Measurements from ENCODE around the gene H3-3A. TPM values are rescaled to one million over a fixed set of nuclear protein-coding genes. Genes with fewer than 3 reads are reported as not detected.
A peak's percentile ranks its signal among the peaks of the same experiment; 100 is the strongest.

The H3-3A gene
- 1,000 to 10,000 TPM; 1,290 to 1,416 (median 1,354) TPM for polyA plus RNA-seq (ENCODE audit: insufficient read length in 3 of 3)

DNA sequence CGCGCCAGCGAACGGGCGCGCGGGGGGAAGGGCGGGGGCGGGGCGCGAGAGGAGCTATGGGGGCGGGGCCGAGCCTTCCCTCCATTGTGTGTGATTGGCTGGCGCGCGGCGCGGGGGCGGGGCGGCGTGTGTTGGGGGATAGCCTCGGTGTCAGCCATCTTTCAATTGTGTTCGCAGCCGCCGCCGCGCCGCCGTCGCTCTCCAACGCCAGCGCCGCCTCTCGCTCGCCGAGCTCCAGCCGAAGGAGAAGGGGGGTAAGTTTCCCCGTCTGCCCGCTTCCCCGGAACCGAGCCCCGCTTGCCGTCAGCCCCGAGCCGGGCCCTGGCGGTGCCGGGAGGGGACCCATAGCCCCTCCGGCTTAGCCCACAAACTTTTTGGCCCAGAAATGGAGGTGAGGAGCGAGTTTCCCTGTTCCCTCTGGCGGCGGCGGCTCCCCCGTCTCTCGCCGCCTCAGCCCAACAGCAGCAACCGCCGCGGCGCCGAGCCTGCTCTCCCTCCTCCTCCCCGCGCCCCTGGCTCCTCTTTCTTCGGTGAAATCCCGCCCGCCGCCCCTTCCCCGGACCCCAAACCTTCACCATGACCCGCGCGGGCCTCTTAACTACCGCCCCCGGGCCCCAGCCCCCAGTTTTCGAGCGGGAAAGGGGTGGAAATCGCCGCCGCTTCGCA, at the start of gene H3-3A:
TSS of gene H3-3A (plus strand) at position 159 of the 666 bp plus-strand sequence. CDS start 1,636 bp downstream, outside the sequence.
- DNase-seq (ENCODE audit: low read depth in 3 of 3, low spot score in 2 of 3), result peak; percentile 68 to 88 (median 82)

DNA sequence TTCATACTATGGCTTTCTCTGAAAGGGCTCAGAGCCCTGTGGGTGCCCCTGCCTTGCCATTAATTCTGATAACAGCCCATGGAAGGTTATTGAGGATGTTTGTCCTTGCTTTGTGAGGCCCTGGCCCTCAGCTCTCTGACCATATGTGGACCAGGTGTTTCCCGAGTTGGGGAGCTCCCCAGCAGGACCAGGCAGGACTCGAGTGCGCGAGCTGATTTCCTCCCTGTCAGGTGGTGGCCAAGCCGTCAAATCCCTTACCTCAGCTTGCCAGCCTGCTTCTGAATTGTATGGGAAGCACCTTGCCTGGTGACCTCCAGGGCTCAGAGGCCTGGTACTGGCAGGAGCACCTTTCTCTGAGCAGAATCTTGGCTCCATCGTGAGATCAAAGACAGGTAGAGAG, 45.4 kb upstream of the H3-3A start:
- no peak for DNase-seq (ENCODE audit: low read depth in 3 of 3, low spot score in 2 of 3)

DNA sequence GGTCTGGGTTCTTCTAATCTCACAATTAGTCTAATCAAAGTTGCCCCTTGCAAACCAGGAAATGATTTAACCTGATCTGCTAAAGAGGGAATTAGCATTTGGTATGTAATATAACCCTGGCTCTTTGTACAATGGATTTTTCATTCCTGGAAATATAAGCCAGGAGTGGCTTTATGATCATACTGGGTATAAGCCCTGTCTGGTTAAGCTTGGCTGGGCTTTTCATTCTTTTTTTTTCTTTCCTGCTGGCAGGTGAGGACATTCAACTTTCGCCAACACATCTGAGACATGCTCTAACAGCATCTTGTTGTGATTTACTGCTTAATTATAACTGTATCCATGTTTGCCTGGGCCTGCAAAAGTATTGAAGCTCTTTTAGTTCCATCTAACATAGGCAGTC, 42.9 kb upstream of the H3-3A start:
- DNase-seq (ENCODE audit: low read depth in 3 of 3, low spot score in 2 of 3), result no peak

DNA sequence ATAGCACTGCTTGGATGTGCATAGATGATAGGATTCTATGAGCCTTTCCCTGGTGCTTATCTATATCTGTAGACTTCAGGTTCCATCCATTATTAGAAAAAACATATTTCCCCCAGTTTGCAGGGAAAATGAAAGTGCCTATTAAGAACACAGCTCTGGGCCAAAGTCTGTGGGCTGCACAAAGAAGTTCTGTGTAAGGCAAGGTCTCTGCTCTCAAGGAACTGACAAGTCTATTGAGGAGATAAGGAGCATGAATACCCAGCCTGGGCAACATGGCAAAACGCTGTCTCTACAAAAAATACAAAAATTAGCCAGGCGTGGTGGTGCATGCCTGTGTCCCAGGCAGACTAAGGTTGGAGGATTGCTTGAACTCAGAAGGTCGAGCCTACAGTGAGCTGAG, 41.1 kb upstream of the H3-3A start:
- DNase-seq (ENCODE audit: low read depth in 3 of 3, low spot score in 2 of 3), result no peak

DNA sequence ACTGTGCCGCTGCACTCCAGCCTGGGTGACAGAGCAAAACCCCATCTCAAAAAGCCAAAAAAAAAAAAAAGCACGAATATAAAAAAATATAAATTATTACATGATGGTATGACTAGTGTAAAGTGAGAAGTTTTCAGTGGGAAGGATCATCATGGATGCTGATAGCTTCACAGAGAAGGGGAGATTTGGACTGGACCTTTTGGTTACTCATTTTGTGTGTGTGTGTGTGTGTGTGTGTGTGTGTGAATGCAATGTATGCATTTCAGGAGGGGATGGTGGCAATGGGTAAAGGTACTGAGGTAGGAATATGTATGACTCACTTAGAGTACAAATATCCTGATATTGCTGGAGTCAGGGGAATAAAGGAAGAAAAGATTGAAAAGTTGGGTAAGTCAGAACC, 40.7 kb upstream of the H3-3A start:
- no peak for DNase-seq (ENCODE audit: low read depth in 3 of 3, low spot score in 2 of 3)

DNA sequence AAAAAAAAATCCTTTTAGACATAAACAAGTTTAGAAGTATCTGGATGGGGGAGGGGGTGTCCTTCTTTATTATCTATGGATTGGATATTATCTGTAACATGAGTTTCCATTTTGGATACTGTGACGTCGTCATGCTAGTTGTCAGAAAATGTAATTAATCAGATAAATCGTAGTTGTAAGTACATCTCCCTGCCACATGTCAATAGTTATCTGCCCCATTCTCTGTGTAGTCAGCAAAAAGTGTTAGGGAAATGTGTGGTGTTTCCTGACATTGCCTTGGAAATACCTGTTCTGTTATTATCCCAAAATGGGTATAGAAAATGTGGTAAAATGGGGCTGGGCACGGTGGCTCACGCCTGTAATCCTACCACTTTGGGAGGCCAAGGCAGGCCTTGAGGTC, 38.8 kb upstream of the H3-3A start:
- no peak for DNase-seq (ENCODE audit: low read depth in 3 of 3, low spot score in 2 of 3)

DNA sequence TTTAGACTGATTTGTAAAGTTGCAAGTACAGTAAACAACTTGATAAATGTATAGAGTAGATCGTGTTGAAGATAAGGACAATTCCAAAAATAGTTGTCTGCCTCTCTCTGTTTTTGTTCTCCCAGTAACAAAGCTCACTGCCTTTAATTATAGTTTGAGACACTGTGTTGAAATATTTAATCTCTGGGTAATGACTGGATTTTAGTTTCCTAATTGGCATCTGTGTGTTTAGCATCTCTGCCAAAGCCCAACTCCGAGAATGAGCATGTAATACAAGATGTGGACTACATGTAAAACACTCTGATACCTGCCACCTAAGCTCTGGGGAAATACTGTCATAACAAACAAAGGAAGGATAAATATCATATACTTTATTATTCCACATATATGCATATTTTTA, 35.7 kb upstream of the H3-3A start:
- no peak for DNase-seq (ENCODE audit: low read depth in 3 of 3, low spot score in 2 of 3)

DNA sequence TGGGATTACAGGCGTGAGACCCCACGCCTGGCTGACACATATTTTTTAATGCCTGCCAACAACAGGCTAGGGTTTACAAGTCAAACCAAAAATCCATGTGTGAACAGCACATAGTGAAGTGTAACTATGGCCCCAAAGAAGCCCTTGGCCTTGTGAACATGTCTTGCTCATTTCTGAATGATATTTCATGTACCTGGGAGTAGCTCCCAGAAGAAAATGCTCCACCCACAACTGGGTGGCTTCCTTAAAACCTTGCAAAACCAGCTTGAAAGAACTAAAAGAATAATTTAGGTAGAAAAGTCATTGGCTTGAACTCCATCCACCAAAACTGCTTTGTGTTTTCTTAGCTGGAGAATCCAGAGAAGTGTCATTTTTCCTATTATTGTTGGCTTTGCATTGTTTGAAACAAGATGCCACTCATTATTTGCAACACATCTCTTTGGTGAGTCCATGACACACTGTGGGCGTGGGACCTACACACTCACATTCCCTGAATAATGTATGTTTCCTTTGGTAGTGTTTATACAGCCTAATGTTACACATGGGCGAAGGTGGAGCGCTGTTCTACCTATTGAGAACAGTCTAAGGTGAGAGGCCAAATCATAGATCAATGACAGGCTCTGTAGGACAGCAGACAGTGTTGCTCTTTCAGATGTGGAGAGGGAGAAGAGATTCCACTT, 34.8 kb upstream of the H3-3A start:
- DNase-seq (ENCODE audit: low read depth in 3 of 3, low spot score in 2 of 3), result no peak

DNA sequence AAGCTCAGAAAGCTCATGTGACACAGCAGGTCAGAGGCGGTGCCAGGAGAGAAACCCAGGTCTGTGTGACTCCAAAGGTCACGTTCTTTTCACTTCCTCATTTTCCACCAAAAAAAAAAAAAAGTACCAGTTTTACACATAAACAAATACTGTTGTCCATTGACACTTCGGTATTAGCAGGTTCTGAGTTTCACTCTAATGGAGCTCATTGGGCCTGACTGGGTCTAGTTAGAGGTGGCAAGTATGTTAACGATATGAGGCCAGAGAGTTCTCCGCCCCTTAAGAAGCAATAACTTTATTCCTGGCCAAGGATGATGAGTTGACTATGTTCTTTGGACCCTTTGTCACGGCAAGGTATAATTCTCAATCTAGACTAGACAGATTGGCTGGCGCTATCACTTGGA, 33.4 kb upstream of the H3-3A start:
- no peak for DNase-seq (ENCODE audit: low read depth in 3 of 3, low spot score in 2 of 3)

DNA sequence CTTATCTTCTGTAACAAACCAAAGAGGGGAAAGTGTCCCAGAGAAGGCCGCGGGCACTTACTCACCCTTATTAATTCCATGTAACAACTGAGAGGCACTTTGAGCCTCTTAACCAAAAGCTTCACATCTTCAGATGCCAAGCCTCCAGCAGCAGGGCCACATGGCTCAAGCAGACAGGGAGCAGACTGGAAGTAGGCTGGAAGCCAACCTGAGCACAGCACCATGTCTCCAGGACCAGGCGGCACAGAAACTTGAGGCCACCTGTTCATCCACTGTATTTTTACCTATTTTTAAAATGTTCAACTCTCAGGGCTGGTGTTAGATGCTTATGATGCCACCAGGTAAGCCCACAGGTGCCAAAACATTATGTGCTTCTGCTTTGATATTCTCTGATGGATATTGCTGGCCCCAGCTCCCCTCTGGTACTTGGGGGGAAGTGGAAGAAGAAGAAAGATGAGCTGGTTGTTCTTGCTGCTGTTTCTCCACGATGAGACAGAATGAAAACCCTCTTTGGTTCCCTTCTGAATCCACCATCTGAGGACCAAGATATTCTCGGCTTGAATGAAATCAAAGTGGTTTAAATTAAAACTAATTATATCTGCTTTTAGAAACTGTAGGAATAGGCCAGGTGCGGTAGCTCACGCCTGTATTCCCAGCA, 32.8 kb upstream of the H3-3A start:
- no peak for DNase-seq (ENCODE audit: low read depth in 3 of 3, low spot score in 2 of 3)

DNA sequence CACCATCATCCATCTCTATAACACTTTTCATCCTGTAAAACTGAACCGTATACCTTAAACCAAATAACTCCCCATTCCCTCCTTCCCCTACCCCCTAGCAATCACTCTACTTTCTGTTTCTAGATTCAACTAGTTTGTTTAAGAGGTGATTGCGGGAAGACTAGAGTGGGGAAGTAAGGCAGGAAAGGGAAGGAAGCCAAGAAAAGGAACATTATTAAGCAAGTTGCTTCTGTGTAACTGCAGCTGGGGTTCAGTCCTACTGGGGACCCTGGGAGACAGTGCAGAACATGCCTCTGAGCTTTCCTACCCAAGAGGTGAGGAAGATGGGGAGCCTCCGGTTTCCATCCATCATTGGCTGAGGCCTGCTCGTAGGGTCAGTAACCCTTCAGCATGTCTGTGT, 28.9 kb upstream of the H3-3A start:
- no peak for DNase-seq (ENCODE audit: low read depth in 3 of 3, low spot score in 2 of 3)

DNA sequence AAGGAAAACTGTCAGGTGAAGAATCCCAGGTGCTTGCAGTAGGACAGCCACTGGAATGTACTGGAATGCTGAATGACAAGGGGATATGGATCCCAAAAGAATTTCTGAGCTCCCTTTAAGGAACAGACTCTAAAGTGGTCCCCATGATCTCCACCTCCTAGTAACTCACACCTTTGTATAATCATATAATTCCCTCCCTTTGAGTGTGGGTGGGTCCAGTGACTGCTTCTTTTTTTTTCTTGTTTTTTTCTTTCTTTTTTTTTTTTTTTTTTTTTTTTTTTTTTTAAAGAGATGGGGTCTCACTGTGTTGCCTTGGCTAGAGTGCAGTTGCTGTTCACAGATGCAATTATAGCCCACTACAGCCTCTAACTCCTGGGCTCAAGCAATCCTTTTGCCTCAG, 28.5 kb upstream of the H3-3A start:
- no peak for DNase-seq (ENCODE audit: low read depth in 3 of 3, low spot score in 2 of 3)

DNA sequence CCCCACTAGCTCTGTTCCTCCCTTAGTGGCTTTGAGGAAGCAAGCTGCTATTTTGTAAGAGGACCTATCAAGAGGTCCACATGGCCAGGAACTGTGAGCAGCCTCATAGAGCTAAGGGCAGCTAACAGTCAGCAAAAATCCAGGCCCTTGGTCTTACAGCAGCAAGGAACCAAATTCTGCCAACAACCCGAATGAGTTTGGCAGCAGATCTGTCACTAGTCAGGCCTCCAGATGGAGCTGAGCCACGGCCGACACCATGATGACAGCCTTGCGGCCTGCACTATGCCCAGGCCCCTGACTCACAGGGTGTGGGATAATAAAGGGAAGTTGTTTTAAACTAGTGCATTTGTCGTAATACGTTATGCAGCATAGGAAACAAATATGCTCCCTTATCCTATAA, 28.0 kb upstream of the H3-3A start:
- no peak for DNase-seq (ENCODE audit: low read depth in 3 of 3, low spot score in 2 of 3)

DNA sequence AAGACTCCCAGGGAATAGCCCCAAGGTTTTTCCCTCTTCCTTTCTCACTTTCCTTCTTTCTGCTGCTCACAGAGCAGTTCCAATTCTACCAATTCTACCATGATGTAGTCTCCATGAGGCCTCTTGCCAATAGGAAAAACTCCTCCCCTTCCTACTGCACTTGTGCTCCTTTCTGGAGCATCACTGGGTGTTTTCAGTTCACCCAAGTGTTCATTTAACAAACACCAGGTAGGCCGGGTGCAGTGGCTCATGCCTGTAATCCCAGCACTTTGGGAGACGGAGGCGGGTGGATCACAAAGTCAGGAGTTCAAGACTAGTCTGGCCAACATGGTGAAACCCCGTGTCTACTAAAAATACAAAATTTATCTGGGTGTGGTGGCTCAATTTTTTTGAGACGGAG, 26.6 kb upstream of the H3-3A start:
- no peak for DNase-seq (ENCODE audit: low read depth in 3 of 3, low spot score in 2 of 3)

DNA sequence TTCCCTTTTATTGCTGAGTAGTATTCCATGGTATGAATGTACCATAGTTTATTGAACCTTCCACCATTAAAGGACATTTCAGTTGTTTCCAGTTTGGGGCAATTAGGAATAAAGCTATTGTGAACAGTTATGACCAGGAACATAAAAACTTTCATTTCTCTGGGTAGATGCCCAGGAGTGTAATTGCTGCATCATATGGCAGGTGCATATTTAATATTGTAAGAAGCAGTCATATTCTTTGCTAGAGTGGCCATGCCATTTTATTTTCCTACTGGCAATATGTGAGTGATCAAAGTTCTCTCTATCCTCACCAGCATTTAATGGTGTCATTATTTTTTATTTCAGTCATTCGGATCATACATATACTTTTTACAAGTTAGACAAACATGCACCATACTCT, 23.9 kb upstream of the H3-3A start:
- DNase-seq (ENCODE audit: low read depth in 3 of 3, low spot score in 2 of 3), result no peak

DNA sequence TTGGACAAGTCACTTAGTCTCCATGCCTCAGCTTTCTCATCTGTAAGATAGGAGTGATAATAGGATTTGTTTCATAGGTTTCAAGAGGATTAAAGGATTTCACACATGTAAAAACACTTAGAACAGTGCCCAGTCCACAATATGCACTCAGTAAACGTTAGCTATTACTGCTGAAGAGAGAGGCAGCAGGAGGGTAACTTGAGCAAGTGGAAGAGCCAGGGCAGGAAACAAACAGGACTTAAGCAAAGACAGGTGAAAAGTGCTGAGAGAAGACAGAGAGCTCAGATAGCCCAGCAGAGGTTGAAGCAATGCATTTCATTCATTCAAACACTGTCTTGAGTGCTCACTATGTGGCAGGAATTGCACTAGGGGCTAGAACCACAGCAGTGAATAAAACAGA, 21.1 kb upstream of the H3-3A start:
- no peak for DNase-seq (ENCODE audit: low read depth in 3 of 3, low spot score in 2 of 3)

DNA sequence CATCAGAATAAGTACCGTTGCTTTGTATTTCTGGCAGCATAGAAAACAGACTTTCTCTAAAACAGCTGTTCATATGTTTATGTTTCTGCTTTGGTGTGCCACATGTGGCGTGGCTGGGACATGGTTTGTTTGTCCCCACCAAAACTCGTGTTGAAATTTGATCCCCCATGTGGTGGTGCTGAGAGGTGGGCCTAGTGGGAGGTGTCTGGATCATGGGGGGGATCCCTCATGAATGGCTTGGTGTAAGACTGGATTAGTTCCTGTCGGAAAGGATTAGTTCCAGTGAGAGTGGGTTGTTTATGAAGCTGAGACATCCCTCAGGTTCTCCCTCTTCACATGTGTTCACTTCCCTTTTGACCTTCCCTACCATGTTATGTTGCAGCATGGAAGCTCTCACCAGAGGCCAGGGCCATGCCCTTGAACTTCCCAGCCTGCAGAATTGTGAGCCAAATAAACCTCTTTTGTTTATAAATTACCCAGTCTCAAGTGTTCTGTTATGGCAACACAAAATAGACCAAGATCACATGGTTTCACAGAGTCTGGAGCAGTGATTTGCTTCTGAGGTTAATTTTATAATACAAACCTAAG, 17.9 kb upstream of the H3-3A start:
- no peak for DNase-seq (ENCODE audit: low read depth in 3 of 3, low spot score in 2 of 3)

DNA sequence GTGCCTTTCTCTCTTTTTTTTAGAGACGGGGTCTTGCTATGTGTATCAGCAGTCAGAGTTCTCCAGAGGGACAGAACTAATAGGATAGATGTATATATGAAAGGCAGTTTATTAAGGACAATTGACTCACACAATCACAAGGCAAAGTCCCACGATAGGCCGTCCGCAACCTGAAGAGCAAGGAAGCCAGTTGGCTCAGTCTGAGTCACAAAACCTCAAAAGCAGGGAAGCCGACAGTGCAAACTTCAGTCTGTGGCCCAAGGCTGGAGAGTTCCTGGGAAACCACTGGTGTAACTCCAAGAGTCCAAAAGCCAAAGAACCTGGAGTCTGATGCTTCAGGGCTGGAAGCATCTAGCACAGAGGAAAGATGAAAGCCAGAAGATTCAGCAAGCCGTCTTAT, 16.3 kb upstream of the H3-3A start:
- no peak for DNase-seq (ENCODE audit: low read depth in 3 of 3, low spot score in 2 of 3)

DNA sequence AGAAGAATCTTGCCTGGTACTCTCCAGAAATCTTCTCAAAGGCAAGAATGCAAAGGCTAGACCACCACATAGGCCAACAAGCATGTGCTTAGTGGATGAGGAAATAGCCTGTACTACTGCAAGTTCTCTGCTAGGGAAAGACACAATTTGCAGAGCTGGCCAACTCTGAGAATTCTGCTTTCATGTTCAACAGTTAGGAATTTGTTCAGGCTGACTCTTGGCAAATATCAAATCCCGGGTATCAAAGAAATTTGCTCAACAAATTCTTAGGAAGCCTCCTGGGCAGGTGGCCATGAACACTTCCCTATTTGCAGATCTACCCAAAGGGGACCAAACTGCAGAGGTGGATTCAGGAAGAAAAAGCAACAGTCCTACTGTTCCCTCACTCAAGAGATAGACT, 15.0 kb upstream of the H3-3A start:
- no peak for DNase-seq (ENCODE audit: low read depth in 3 of 3, low spot score in 2 of 3)

DNA sequence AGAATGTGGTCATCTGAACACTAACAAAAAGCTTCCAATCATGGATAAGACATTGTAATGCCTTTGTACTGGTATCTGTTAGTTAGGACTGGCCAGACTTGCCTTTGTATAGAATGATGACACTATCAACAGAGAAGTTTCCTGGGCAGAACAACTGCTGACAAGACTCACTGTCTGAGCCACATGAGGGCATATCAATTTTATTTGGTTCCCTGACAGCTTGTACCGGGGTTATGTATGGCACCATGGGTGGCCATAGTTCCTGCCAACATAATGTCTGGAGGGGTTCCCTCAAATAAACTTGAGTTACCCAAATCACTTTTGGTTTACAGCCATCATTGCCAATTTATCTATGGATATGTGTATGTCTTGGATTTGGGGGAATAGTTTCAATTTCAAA, 13.6 kb upstream of the H3-3A start:
- no peak for DNase-seq (ENCODE audit: low read depth in 3 of 3, low spot score in 2 of 3)

DNA sequence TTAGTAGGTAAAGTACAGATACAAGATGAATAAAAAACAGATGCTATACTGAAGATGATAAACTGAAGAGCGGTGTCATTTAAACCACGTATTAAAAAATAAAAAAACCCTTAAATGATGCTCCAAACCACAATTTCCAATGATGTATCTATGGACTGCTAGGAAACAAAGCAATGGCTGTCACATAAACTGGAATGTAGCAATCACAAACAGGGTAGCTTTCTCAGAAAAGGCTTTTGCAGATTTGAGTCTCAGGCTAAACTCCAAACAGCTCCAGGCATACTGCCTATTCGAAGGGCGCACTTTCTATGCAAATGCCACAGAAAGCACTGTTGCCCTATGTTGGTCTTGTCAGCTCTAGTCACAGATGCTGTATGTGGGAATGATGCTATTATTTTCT, 12.4 kb upstream of the H3-3A start:
- DNase-seq (ENCODE audit: low read depth in 3 of 3, low spot score in 2 of 3), result no peak

DNA sequence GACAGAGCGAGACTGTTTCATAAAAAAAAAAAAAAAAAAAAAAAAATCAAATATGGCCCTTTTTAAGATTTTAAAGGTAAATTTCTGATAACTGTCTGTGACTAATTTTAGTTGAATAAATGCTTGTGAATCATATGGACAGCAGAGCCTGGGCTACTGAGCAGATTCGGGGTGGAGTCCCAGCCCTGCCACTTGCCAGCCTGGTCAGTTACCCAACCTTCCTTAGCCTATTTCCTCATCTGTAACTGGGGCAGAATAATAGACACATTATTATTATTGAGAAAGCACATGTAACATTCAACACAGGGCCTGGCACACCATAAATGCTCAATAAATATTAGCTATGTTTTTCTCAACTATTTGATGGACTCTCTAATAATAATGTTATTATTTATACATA, 11.2 kb upstream of the H3-3A start:
- DNase-seq (ENCODE audit: low read depth in 3 of 3, low spot score in 2 of 3), result no peak

All from right renal cortex interstitium (tissue), 3 donors.